Stimulated activated CD4-positive, alpha-beta T cell treated with anti-CD3 and anti-CD28 coated beads, Interleukin-4, amount 100 ng/mL, for 48 hours (primary cell): Measurements from ENCODE around the gene UBTD1.
"Not testable (repeated sequence)": the region's sequence is repeated elsewhere in the genome, so short reads cannot be mapped to it uniquely, and the experiment has no call there.

ENCODE experiments used
- DNase-seq, 2 donors: peaks; one replicate each; pipeline ENCODE4 v3.0.0-alpha.2; 2020; ENCODE audit warnings: low read depth in 2 of 2

The UBTD1 gene

DNA sequence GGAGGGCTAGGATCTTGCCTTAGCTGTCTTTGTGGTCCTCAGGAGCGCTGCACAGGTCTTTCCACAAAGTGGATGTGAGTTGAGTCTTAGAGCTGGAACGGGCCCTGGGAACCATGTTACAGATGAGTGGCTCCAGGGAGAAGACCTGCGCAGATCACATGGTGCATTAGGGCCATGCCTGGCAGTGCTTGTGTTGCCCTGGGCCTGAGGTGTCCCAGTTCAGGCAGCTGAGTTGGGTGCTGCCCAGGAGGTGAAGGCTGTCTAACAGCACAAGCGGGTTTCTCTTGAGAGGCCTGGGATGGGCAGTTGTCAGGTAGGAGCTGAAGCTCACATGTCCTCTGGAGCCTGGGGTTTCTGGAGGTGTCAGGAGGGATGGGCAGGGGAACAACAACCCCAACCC lies 40.1 kb downstream of the UBTD1 start:
- DNase-seq = no peak

DNA sequence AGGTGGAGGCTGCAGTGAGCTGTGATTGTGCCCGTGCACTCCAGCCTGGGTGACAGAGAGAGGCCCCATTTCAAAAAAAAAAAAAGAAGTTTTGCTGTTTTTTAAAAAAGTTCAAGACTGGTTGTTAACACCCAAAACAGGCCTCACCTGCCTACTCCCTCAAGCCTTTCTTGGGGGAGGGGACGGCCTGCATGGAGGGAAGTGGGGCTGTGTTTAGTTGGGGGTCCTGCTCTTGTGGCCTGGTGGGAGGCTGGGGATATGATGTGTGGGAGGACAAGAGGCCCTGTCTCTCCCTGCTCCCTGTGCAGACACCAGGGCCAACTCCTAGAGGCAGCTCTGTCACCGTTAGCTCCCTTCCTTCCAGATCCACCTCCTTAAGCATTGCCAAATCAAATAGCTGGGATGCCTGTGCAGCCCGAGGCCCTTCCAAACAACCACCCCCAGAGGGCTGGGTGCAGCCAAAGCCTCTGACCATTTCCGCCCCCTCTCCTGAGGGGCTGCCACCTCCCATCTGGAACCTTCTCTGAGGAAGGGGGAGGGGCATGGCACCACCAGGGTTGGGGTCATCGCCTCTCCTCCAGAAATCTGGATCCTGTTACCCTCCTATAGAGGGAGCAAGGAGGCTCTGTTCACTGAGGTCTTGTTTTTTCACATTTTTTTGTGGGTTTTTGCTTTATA lies 40.9 kb downstream of the UBTD1 start:
- no peak for DNase-seq

GRCh38 chr10:97540669-97541500 lies 42.2 kb downstream of the UBTD1 start:
- no peak for DNase-seq

- peak in 1 of 2 donors; percentile 28 for DNase-seq
These were observed 43.7 kb downstream of the UBTD1 start for GRCh38 chr10:97542169-97543024.

- DNase-seq = peak; percentile 57 to 69
These were observed 44.4 kb downstream of the UBTD1 start for GRCh38 chr10:97543025-97543546.

DNA sequence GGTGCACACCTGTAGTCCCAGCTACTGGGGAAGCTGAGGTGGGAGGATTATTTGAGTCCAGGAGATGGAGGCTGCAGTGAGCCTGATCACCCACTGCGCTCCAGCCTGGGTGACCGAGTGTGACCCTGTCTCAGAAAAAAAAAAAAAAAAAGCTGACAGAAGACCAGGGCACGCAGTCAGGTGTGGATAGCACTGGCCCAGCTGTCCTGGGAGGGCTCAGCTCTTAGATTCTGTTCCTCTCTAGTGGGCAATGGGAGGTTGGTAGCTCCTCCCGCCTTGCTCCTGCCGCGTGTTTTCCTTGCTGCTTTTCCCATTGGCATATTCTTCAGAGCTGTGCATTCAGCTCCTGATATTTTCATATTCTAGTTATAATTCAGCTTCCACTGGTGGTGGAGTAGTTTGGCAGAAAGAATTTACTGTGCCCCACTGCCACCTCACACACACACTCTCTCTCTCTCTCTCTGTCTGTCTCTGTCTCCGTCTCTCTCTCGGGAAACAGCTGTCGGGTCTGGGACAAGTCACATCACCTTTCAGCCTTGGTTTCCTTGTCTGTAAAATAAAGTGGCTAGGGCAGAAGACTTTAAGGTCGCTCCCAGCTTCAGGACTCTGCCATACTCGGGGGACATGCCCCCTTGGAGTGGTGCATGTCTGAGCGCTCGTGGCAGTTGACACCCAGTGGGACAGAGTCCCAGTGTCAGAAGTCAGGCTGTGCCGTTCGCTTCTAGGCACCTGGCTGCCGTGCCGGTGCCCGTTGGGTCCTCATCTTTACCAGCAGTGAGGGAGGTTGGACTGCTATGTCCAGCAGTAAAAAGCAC lies 47.9 kb downstream of the UBTD1 start:
- no peak for DNase-seq

- no peak for DNase-seq
These were observed 48.5 kb downstream of the UBTD1 start for GRCh38 chr10:97547271-97547600.

GRCh38 chr10:97547962-97548361 lies 49.2 kb downstream of the UBTD1 start:
- DNase-seq = no peak

- DNase-seq = no peak
These were observed 50.2 kb downstream of the UBTD1 start for GRCh38 chr10:97548828-97549455.

- DNase-seq = no peak
These were observed 51.0 kb downstream of the UBTD1 start for GRCh38 chr10:97549587-97550322.

GRCh38 chr10:97550336-97551149 lies 51.8 kb downstream of the UBTD1 start:
- no peak for DNase-seq

GRCh38 chr10:97551271-97551670 lies 52.5 kb downstream of the UBTD1 start:
- no peak for DNase-seq

DNA sequence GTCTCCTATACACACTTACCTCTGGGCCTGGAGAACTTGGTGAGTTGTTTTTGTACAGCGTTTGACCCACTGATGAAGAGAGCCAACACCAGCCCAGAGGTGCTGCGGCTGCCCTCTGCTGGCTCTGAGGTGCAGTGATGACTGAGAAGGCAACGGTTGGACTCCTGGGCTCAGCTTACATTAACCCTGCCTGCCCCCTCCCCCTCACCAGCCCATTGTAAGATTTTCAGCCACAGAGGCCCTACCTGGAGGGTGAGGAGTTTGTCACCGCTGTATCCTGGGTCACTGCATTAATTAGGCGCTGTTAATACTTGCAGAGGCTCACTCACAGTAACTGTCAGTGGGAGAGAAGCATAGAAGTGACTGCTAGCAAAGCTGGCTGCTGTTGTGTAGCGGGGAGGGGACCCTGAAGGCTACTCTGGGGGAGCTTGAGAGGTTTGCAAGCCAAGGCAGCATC lies 54.9 kb downstream of the UBTD1 start:
- peak; percentile 45 to 52 for DNase-seq

DNA sequence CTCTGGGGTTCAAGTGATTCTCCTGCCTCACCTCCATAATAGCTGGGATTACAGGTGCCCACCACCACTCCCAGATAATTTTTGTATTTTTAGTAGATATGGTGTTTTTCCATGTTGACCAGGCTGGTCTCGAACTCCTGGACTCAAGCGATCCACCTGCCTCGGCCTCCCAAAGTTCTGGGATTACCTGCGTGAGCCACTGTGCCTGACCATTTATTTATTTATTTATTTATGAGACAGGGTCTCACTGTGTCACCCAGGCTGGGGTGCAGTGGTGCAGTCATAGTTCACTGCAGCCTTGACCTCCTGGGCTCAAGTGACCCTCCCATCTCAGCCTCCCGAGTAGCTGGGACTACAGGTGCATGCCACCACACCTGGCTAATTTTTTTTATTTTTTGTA lies 55.6 kb downstream of the UBTD1 start:
- not testable (repeated sequence) for DNase-seq

- DNase-seq = not testable (repeated sequence)
These were observed 56.8 kb downstream of the UBTD1 start for GRCh38 chr10:97555541-97555940.

DNA sequence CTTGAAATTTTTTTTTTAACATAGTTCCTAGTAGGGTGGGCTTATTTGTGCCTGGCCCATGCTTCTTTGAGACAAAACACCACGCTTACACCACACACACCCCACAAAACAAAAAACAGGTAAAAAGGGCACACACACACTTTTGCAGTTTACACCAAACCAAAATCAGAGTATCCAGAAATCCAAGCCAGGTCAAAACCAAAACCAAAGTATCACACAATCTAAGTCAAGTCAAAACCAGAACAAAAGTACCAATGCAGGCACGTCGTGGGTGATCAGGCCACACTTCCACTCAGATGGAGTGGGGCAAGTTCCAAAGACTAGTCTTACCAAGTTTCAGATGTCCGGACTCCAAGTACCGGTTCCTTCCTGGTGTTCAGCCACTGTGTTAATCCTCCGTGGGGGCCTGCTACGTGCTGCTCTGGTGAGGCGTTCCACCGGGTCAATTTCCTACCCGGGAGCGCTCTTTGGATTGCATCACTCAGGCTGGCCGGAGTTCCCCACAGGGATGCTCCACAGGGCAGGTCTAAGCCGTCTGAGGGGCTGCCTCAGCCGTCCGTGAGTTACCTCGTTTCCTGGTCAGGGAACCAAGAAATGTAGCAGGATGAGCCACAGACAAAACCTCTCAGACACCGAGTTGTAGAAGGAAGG lies 62.1 kb downstream of the UBTD1 start:
- DNase-seq = not testable (repeated sequence)

GRCh38 chr10:97561386-97562077 lies 62.8 kb downstream of the UBTD1 start:
- DNase-seq = not testable (repeated sequence)

DNA sequence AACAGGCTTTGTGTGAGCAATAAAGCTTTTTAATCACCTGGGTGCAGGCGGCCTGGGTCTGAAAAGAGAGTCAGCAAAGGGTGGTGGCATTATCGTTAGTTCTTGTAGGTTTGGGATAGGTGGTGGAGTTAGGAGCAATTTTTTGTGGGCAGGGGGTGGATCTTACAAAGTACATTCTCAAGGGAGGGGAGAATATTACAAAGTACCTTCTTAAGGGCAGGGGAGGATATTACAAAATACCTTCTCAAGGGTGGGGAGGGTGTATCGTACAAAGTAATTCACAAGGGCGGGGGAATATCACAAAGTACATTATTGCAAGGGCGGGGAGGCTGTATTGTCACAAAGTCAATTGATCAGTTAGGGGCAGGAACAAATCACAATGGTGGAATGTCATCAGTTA lies 63.6 kb downstream of the UBTD1 start:
- not testable (repeated sequence) for DNase-seq
